Activated T-helper 17 cell treated with anti-CD3 and anti-CD28 coated beads, Interleukin-2, amount 50 U/mL, for 72 hours (primary cell): Measurements from ENCODE around the gene PLPP4. TPM values are rescaled to one million over a fixed set of nuclear protein-coding genes. Genes with fewer than 3 reads are reported as not detected.

Experiments used
- ATAC-seq: fragments of 150-1000 bp; cut with Tn5 transposase; replicated peaks from 2 replicates; pipeline ENCODE4 v1.10.0; 2021; ENCODE audit warnings: mild to moderate bottlenecking, moderate library complexity
- H3K27ac Mint-ChIP-seq: one replicate; pipeline ENCODE4 v1.8.0; 2022; ENCODE audit warnings: mixed read lengths
- H3K27me3 Mint-ChIP-seq: one replicate; pipeline ENCODE4 v1.8.0; 2022; ENCODE audit warnings: mixed read lengths
- H3K36me3 Mint-ChIP-seq: one replicate; pipeline ENCODE4 v1.8.0; 2022; ENCODE audit warnings: low read depth, mild to moderate bottlenecking, mixed read lengths
- H3K4me1 Mint-ChIP-seq: one replicate; pipeline ENCODE4 v1.8.0; 2022; ENCODE audit warnings: mixed read lengths
- H3K4me3 Mint-ChIP-seq: one replicate; pipeline ENCODE4 v1.8.0; 2022; ENCODE audit warnings: mild to moderate bottlenecking, mixed read lengths
- H3K9me3 Mint-ChIP-seq: one replicate; pipeline ENCODE4 v1.8.0; 2022; ENCODE audit warnings: mixed read lengths
- total RNA-seq, 2 donors: library from RNA; stranded (reverse); gene quantifications; one replicate each; pipeline ENCODE4 v1.2.3, GENCODE V29; 2022

PLPP4 gene
- total RNA-seq, 2 donors from 2014 or later: not detected

DNA sequence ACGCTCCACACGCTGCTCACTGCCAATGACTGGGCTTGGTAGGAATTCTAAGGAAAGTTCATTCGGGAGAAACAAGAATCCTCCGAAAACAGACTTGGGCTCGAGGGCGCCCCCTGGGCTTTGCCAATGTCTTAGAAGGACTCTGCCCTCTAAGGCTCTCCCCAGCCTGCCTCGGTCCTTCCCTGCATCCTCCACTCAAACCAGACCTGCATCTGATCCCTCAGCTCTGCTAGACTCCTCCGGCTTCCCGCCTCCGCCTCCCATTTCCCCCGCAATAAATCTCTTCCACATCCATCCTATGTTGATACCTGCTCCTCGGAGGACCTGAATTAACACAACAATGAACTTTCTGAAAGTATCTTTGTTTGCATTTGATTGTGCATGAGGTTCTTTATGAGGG lies 177.6 kb downstream of the PLPP4 start:
- Mint-ChIP-seq H3K4me3 (no peak overlapping the region), H3K27ac (no peak overlapping the region), H3K4me1 (no peaks in the 10 kb centered on the region), H3K9me3 (peaks cover 3% of the 10 kb centered on the region), H3K36me3 (no peaks in the 10 kb centered on the region), H3K27me3 (peaks cover 10% of the 10 kb centered on the region)
- no peak for ATAC-seq
